Measurements from ENCODE around the gene VASP. TPM values are rescaled to one million over a fixed set of nuclear protein-coding genes. Genes with fewer than 3 reads are reported as not detected.

VASP gene
- total and polyA plus RNA-seq, 2 of the 13 experiments (the other 11 are each of a cell fraction or from before 2014, with no cell fraction given): 41.8 to 67.1 TPM

GRCh38 chr19:45523642-45524256, 16.5 kb downstream of the VASP start (continued):
- 0 out of 2 replicates have a peak, but pooled peaks have one; percentile 42 for TF ChIP-seq ATF2 (CRISPR knock-in tag; IDR thresholded peaks at IDR 0.05)
- TF ChIP-seq TP53 (CRISPR knock-in tag; conservative IDR thresholded peaks at IDR 0.05): no peak
- no peak for TF ChIP-seq GRHL1 (CRISPR knock-in tag; conservative IDR thresholded peaks at IDR 0.05)
- TF ChIP-seq MYC (CRISPR knock-in tag; IDR thresholded peaks at IDR 0.05; ENCODE audit: borderline replicate concordance): 0 out of 2 replicates have a peak, but pooled peaks have one; percentile 39
- TF ChIP-seq ZBTB33 (CRISPR knock-in tag; IDR thresholded peaks at IDR 0.05): 0 out of 2 replicates have a peak, but pooled peaks have one; percentile 6
- TF ChIP-seq POLR2G (IDR thresholded peaks at IDR 0.05; ENCODE audit: low read depth, low read length): peak; percentile 19; the same call in 1 of the 2 replicates
- TF ChIP-seq CBFB (CRISPR knock-in tag; IDR thresholded peaks at IDR 0.05): no peak
- TF ChIP-seq STAG1 (CRISPR knock-in tag; IDR thresholded peaks at IDR 0.05): peak; percentile 79
- peak; percentile 30; the same call in 1 of the 2 replicates for TF ChIP-seq GABPB1 (CRISPR knock-in tag; IDR thresholded peaks at IDR 0.05)
- TF ChIP-seq ZNF574 (CRISPR knock-in tag; IDR thresholded peaks at IDR 0.05): peak; percentile 67
- no peak for TF ChIP-seq KMT2A (CRISPR knock-in tag; IDR thresholded peaks at IDR 0.05)
- TF ChIP-seq ZNF124 (CRISPR knock-in tag; IDR thresholded peaks at IDR 0.05): 0 out of 2 replicates have a peak, but pooled peaks have one; percentile 39
- TF ChIP-seq TSC22D2 (CRISPR knock-in tag; IDR thresholded peaks at IDR 0.05; ENCODE audit: borderline replicate concordance): 0 out of 2 replicates have a peak, but pooled peaks have one; percentile 68
- TF ChIP-seq ZNF800 (CRISPR knock-in tag; IDR thresholded peaks at IDR 0.05): no peak
- TF ChIP-seq ZNF780A (CRISPR knock-in tag; IDR thresholded peaks at IDR 0.05): no peak
- TF ChIP-seq HCFC1 (IDR thresholded peaks at IDR 0.05; ENCODE audit: low read depth, low read length): peak; percentile 83
- TF ChIP-seq SNAPC2 (CRISPR knock-in tag; IDR thresholded peaks at IDR 0.05): no peak
